HepG2 (cell line): Measurements from ENCODE around the gene SLC11A1. TPM values are rescaled to one million over a fixed set of nuclear protein-coding genes. Genes with fewer than 3 reads are reported as not detected.

Experiments used
- CREB3 ChIP-seq: sonication (generic); formaldehyde crosslinking; IDR thresholded peaks from 2 replicates; pipeline ENCODE4 v1.5.0; 2020; ENCODE audit warnings: missing genetic modification reagents
- DDIT3 ChIP-seq: sonication (generic); formaldehyde crosslinking; IDR thresholded peaks from 2 replicates; pipeline ENCODE4 v1.4.0; 2020; ENCODE audit warnings: mild to moderate bottlenecking, missing genetic modification reagents
- HDAC1 ChIP-seq: sonication (generic); formaldehyde crosslinking; IDR thresholded peaks from 2 replicates; pipeline ENCODE4 v1.5.1; 2020; ENCODE audit warnings: mild to moderate bottlenecking, missing genetic modification reagents
- HHEX ChIP-seq: IDR thresholded peaks from 2 replicates; pipeline ENCODE4 v1.6.1; 2016; ENCODE audit warnings: control low read depth
- MEIS2 ChIP-seq: sonication (generic); formaldehyde crosslinking; IDR thresholded peaks from 2 replicates; pipeline ENCODE4 v1.9.0; 2021; ENCODE audit warnings: mild to moderate bottlenecking, missing genetic modification reagents
- MIXL1 ChIP-seq: IDR thresholded peaks from 2 replicates; pipeline ENCODE4 v1.6.1; 2016
- NFIB ChIP-seq: sonication (generic); formaldehyde crosslinking; IDR thresholded peaks from 2 replicates; pipeline ENCODE4 v1.9.0; 2021; ENCODE audit warnings: missing genetic modification reagents, mild to moderate bottlenecking, borderline replicate concordance
- NFYB ChIP-seq: sonication (generic); formaldehyde crosslinking; IDR thresholded peaks from 2 replicates; pipeline ENCODE4 v1.4.0; 2020; ENCODE audit warnings: missing genetic modification reagents
- NKX3-1 ChIP-seq: sonication (generic); formaldehyde crosslinking; IDR thresholded peaks from 2 replicates; pipeline ENCODE4 v1.5.0; 2020; ENCODE audit warnings: missing genetic modification reagents
- RXRA ChIP-seq: sonication (generic); formaldehyde crosslinking; IDR thresholded peaks from 2 replicates; pipeline ENCODE4 v1.5.1; 2020; ENCODE audit warnings: missing genetic modification reagents
- SNAPC2 ChIP-seq: sonication (generic); formaldehyde crosslinking; IDR thresholded peaks from 2 replicates; pipeline ENCODE4 v1.8.1; 2022; ENCODE audit warnings: mild to moderate bottlenecking, missing genetic modification reagents
- ZBTB8A ChIP-seq: sonication (generic); formaldehyde crosslinking; IDR thresholded peaks from 2 replicates; pipeline ENCODE4 v1.4.0; 2020; ENCODE audit warnings: mild to moderate bottlenecking, low read depth, missing genetic modification reagents, borderline replicate concordance
- ZEB1 ChIP-seq: IDR thresholded peaks from 2 replicates; pipeline ENCODE4 v1.6.1; 2012; ENCODE audit warnings: mild to moderate bottlenecking, low read depth, inconsistent platforms; ENCODE audit not compliant: insufficient replicate concordance
- ZFP36L2 ChIP-seq: sonication (generic); formaldehyde crosslinking; IDR thresholded peaks from 2 replicates; pipeline ENCODE4 v1.4.0; 2020; ENCODE audit warnings: missing genetic modification reagents
- ZMAT3 ChIP-seq: sonication (generic); formaldehyde crosslinking; conservative IDR thresholded peaks from 2 replicates; pipeline ENCODE4 v1.7.0; 2021; ENCODE audit warnings: missing genetic modification reagents
- ZNF121 ChIP-seq: sonication (generic); formaldehyde crosslinking; IDR thresholded peaks from 2 replicates; pipeline ENCODE4 v1.5.0; 2020; ENCODE audit warnings: mild to moderate bottlenecking, missing genetic modification reagents
- ZNF256 ChIP-seq: sonication (generic); formaldehyde crosslinking; conservative IDR thresholded peaks from 2 replicates; pipeline ENCODE4 v1.4.0; 2020; ENCODE audit warnings: missing genetic modification reagents
- ZNF3 ChIP-seq: IDR thresholded peaks from 2 replicates; pipeline ENCODE4 v1.7.0; 2017; ENCODE audit warnings: inconsistent platforms
- ZNF432 ChIP-seq: sonication (generic); formaldehyde crosslinking; IDR thresholded peaks from 2 replicates; pipeline ENCODE4 v1.5.0; 2020; ENCODE audit warnings: missing genetic modification reagents, mild to moderate bottlenecking, borderline replicate concordance
- ZNF451 ChIP-seq: sonication (generic); formaldehyde crosslinking; IDR thresholded peaks from 2 replicates; pipeline ENCODE4 v1.5.0; 2020; ENCODE audit warnings: mild to moderate bottlenecking, missing genetic modification reagents
- ZNF512B ChIP-seq: sonication (generic); formaldehyde crosslinking; IDR thresholded peaks from 2 replicates; pipeline ENCODE4 v1.5.1; 2020; ENCODE audit warnings: missing genetic modification reagents, mild to moderate bottlenecking, borderline replicate concordance
- ZNF639 ChIP-seq: conservative IDR thresholded peaks from 2 replicates; pipeline ENCODE4 v1.6.1; 2018; ENCODE audit warnings: missing genetic modification reagents
- ZNF747 ChIP-seq: sonication (generic); formaldehyde crosslinking; IDR thresholded peaks from 2 replicates; pipeline ENCODE4 v1.8.1; 2023; ENCODE audit warnings: missing genetic modification reagents, mild to moderate bottlenecking, borderline replicate concordance
- ZNF749 ChIP-seq: sonication (generic); formaldehyde crosslinking; IDR thresholded peaks from 2 replicates; pipeline ENCODE4 v1.8.0; 2022; ENCODE audit warnings: mild to moderate bottlenecking, missing genetic modification reagents, moderate library complexity, borderline replicate concordance
- ZNF761 ChIP-seq: sonication (generic); formaldehyde crosslinking; conservative IDR thresholded peaks from 2 replicates; pipeline ENCODE4 v1.4.0; 2020; ENCODE audit warnings: mild to moderate bottlenecking, missing genetic modification reagents
- ZNF839 ChIP-seq: sonication (generic); formaldehyde crosslinking; IDR thresholded peaks from 2 replicates; pipeline ENCODE4 v1.4.0; 2020; ENCODE audit warnings: missing genetic modification reagents, mild to moderate bottlenecking, borderline replicate concordance
- polyA plus RNA-seq, 8 experiments: library from polyadenylated mRNA; depleted of rRNA in 3 of 8; stranded (reverse) in 7 of 8; unstranded in 1 of 8; fragments of >200 nt; fragmentation: Illumina TruSeq in 4 of 8; extraction: Trizol in 4 of 8; gene quantifications; 2 replicates each; pipeline versions ENCODE4 v1.2.1 to v1.2.3, GENCODE V29; 2011 to 2016; ENCODE audit warnings: low read depth in 4 of 8, missing spikeins in 1 of 8, mixed read lengths in 1 of 8; ENCODE audit not compliant: insufficient read depth in 1 of 8
- total RNA-seq, 5 experiments: library from RNA; depleted of rRNA; stranded (reverse); fragments of >200 nt; fragmentation: Illumina TruSeq; extraction: Trizol; gene quantifications; 2 replicates each; pipeline ENCODE4 v1.2.3, GENCODE V29; 2016; ENCODE audit warnings: low read depth in 1 of 5

SLC11A1 gene
- total and polyA plus RNA-seq, 2 of the 13 experiments (the other 11 are each of a cell fraction or from before 2014, with no cell fraction given) = 0.33 to 2.3 TPM

- TF ChIP-seq MEIS2 (CRISPR knock-in tag) (peak; percentile 44; the same call in 1 of the 2 replicates), ZNF639 (CRISPR knock-in tag) (no peak; the same call in 1 of the 2 replicates), ZBTB8A (CRISPR knock-in tag) (no peak; the same call in 1 of the 2 replicates), NFIB (CRISPR knock-in tag) (no peak), NKX3-1 (no peak), ZNF761 (CRISPR knock-in tag) (no peak; the same call in 1 of the 2 replicates), ZNF3 (no peak), ZMAT3 (CRISPR knock-in tag) (peak; percentile 93; the same call in 1 of the 2 replicates), ZNF512B (CRISPR knock-in tag) (0 out of 2 replicates have a peak, but pooled peaks have one; percentile 62), SNAPC2 (no peak), HDAC1 (CRISPR knock-in tag) (peak; percentile 94), ZNF749 (CRISPR knock-in tag) (no peak; the same call in 1 of the 2 replicates), ZFP36L2 (no peak), ZNF121 (peak; percentile 22; the same call in 1 of the 2 replicates), HHEX (CRISPR knock-in tag) (0 out of 2 replicates have a peak, but pooled peaks have one; percentile 14), DDIT3 (CRISPR knock-in tag) (no peak), MIXL1 (CRISPR knock-in tag) (0 out of 2 replicates have a peak, but pooled peaks have one; percentile 11), NFYB (CRISPR knock-in tag) (no peak), RXRA (CRISPR knock-in tag) (peak; percentile 78; the same call in 1 of the 2 replicates), ZNF432 (no peak), CREB3 (no peak), ZEB1 (peak; percentile 99), ZNF839 (no peak), ZNF747 (peak; percentile 78; the same call in 1 of the 2 replicates), ZNF256 (CRISPR knock-in tag) (0 out of 2 replicates have a peak, but pooled peaks have one; percentile 66), ZNF451 (no peak)
These were observed 36.8 kb downstream of the SLC11A1 start, which contains the start of gene VIL1 (continued) for GRCh38 chr2:218418717-218419458.
